Measurements from ENCODE around the gene SCUBE2.

SCUBE2 gene

DNA sequence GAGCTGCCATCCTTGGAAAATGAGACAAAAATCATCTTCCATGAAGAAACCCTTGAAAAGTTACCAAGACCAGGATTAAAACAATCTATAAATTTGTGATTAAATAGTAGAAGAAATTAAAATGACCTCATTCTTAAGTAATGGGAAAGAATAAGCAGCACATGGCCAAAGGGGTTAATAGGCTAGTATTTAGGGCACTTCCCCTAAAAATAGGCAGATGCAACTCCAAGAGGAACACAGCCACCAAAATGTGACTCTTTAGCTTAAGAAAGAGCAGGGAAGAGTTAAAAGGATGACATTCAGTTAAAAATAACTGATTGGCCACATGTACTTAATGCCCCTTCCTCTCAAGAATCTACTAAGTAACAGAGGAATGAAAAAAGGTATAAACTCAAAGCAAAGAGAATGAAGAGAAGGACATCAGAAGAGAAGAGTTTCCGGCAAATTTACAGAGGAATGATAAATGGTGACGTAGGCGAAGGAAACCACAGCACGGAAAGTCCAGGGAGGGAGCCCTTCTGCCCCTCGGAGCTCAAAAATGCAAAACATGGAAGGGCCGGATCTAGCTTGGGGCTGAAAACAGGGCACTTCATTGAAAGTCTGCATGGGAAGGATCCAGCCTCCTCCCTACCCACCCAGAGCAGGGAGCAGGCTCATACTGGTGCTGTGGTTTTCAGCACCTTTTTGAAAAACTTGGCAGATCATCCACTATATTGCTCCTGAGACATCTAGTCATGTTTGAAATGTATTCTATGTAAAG lies 17.8 kb downstream of the SCUBE2 start:
- DNase-seq: peak; percentile 3

DNA sequence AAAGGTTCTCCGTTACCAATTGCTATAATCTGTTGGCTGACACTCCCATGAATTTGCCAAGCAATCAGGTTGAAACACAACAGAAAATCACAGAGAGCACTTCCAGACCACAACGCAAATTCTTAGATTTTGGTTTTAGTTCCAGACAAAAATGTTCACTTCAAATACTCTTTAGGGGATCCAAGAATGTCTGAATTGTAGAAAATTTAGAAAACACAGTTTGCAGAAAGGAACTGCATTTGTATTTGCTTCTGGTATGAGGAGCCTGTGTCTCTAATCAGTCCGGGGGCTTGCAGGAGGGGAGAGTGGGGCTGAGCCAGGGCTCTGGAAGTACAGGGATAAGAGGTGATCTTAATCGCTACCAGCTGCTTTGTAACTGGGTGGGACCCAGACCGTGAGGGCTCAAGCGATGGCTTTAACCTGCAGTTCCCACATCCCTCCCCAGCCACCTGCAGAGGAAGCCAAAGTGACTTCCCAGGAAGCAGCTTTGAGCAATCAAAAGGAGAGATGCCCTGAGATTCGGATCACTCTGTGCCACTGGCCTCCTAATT lies 18.7 kb downstream of the SCUBE2 start:
- DNase-seq: no peak

DNA sequence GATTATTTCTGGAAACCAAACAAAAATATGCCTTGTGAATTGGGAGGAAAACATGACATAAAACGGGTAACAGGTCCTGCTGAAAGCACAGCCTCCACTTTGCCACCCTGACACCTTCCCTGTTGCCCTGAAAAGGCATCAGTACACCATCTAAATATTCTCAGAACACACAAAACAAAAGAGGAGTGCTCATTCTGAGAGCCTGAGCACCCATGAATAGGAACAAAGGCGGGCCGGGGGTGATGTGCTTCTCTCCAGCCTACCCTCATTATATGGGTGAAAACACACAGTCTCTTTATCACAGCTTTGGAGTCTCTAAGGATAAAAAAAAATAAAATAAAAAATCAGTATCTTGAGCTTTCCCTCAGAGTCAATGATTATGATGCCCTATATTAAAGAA lies 19.7 kb downstream of the SCUBE2 start:
- no peak for DNase-seq

GRCh38 chr11:9070749-9071491 lies 20.5 kb downstream of the SCUBE2 start:
- DNase-seq: no peak

DNA sequence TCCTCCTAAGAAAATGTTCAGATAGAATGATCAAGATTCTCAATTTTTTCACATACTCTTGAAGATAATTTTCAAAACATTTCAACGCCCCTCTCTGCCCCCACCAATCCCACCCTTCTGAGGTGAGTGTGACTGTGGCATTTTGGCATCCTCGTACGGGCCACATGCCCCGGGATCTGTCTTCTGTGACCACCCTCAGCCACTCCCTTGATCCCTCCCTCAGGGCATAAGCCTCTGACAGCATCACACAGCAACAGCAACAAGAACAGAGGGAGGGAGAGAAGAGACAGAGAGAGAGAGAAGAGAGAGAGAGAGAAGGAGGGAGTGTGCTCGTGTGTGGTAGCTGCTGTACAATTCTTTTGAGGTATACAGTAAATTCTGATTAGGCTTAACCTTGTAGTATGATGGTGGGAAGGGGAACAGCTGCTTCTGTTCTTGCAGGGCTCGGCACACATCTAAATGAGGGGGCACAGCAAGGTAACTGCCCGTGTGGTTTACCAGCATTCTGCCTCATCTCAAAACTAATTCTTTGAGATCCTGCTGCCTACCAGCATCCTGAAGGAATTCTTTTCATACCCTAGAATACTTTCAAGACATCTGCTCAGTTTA lies 21.4 kb downstream of the SCUBE2 start:
- DNase-seq: no peak

- DNase-seq: no peak
Observed at GRCh38 chr11:9069256-9069655, 22.1 kb downstream of the SCUBE2 start.

GRCh38 chr11:9066433-9066925 lies 24.9 kb downstream of the SCUBE2 start:
- no peak for DNase-seq

GRCh38 chr11:9065607-9066432 lies 25.6 kb downstream of the SCUBE2 start:
- DNase-seq: peak; percentile 30

DNA sequence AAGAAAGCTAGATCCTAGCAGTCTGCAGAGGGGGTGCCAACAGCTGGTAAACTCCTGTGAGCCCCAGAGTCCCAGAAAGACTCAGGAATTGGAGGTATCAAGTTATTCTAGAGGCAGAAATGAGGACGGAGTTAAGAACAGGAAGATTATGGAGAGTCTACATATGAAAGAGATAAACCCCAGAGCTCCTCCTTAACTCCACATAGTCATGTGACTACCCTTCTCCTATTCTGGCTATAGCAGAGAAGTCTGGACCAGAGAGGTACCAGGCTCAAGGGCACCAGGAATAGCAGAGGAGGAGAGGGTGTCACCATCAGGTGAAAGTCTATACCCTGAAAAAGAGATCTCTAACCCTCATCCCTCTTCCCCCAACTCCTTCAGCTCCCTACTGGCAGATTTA lies 29.6 kb downstream of the SCUBE2 start:
- DNase-seq: no peak

GRCh38 chr11:9060700-9061111 lies 30.7 kb downstream of the SCUBE2 start:
- DNase-seq: no peak

DNA sequence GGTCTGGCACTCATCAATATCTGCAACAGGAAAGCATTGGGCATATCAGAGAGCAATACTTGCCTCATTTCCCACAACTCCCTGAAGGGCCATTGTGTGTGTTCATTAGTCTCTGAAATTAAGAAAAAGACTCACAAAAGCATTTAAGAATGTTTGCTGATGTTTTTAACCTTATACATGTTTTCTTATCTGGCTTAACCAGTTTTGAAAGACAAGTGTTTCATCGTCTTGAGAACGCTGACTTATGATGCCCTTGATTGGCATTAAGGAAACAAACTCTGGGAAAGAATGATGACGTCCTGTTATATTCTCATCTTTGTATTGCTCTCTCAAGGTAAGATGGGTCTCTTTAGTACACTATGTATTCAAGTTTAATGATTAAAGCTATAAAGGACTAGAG lies 32.0 kb downstream of the SCUBE2 start:
- no peak for DNase-seq

GRCh38 chr11:9057888-9058287 lies 33.5 kb downstream of the SCUBE2 start:
- DNase-seq: no peak

DNA sequence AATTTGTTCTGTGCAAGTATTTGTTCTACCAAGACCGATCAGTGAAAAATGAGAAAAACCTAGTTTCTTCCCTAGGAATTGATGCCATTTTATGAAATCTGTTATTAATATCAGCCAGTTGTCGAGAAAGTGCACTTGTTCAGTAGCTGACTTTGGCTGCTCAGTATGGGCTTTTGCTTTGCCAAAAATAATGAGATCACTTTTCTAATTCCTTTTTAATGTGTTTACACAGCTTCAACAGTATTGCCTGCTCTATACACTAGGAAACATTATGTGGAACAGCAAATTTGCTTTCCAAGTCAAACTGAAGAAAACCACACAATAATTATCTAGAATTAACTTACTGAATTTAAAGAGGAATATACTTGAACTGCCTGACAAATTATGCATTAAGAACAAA lies 34.4 kb downstream of the SCUBE2 start:
- no peak for DNase-seq

- DNase-seq: no peak
Observed at GRCh38 chr11:9056467-9056866, 34.9 kb downstream of the SCUBE2 start.

- DNase-seq: peak; percentile 80
Observed at GRCh38 chr11:9053316-9054035, 37.9 kb downstream of the SCUBE2 start.

- no peak for DNase-seq
Observed at GRCh38 chr11:9052316-9052715, 39.1 kb downstream of the SCUBE2 start.

DNA sequence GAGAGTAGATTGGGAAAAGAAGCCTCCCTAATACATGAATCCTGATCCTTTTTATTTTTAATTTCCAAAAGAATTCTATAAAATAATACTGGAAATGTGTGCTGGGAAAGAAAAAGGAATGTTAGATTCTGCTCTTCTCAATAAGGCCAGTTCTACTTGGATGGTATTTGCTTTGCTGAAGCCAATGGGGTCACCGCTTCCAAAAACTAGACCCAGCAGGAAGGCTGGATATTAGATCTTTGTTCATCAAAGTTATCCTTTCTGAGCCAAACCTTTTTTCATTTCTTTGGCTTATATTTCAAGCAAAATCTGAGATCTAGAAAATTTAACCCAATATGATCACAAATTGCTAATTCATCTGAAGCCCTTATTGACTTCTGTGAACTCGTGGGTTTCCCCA lies 41.4 kb downstream of the SCUBE2 start:
- DNase-seq: no peak

DNA sequence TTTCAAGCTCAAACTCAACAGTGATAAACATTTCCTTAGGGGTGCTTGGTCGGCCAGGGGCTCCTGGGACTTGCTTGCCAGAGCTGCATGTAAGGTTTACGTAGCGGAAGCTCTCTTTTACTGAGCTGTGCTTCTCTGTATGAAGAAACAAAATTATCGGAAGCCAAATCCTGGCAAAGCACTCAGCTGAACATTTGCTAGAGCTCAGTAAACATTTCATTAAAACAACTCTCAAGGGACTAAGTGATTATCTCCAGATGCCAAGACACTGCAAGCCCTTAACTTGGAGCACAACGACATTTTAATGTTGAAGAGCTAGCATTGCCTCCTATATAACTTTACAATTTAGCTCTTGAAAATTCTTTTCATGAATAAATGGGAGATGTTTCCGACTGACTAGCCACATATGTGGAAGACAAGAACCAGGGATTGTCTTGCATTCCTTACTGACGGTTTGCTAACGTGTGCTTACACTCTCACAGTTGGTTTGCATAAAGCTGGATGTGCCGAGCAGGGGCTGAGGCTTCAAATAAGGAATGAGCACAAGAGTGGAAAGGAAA lies 43.4 kb downstream of the SCUBE2 start:
- DNase-seq: peak; percentile 57

GRCh38 chr11:9046481-9046880 lies 44.9 kb downstream of the SCUBE2 start:
- no peak for DNase-seq

- DNase-seq: no peak
Observed at GRCh38 chr11:9042488-9042887, 48.9 kb downstream of the SCUBE2 start.

- no peak for DNase-seq
Observed at GRCh38 chr11:9041747-9042146, 49.7 kb downstream of the SCUBE2 start.

GRCh38 chr11:9040410-9040809 lies 51.0 kb downstream of the SCUBE2 start:
- no peak for DNase-seq

Measured in fibroblast of skin of right biceps (primary cell).